ENCODE results near the gene SLC35G3.
A peak's percentile ranks its signal among the peaks of the same experiment; 100 is the strongest.
"Not testable (repeated sequence)": the region's sequence is repeated elsewhere in the genome, so short reads cannot be mapped to it uniquely, and the experiment has no call there.

Gene SLC35G3

GRCh38 chr17:35214192-35214591 is 20.0 kb upstream of the SLC35G3 start:
- Histone ChIP-seq H3K4me1 (ENCODE audit: control insufficient read depth, insufficient read depth, low read length, poor library complexity, severe bottlenecking) (peaks cover 53% of the 10 kb centered on the region), H3K27ac (ENCODE audit: insufficient read depth, low read length, poor library complexity, severe bottlenecking) (peak overlapping the region; percentile 89), H3K4me3 (ENCODE audit: insufficient read depth, low read depth, low read length, poor library complexity, severe bottlenecking) (peak overlapping the region; percentile 27), H3K9me3 (ENCODE audit: control insufficient read depth, low read length) (no peaks in the 10 kb centered on the region), H3K36me3 (ENCODE audit: control insufficient read depth, insufficient read depth, low read length) (no peaks in the 10 kb centered on the region), H3K27me3 (replicated peaks; ENCODE audit: control insufficient read depth, insufficient read depth, low read length, poor library complexity, severe bottlenecking) (no peaks in the 10 kb centered on the region)
- peak; percentile 13 to 46 (median 30) for DNase-seq

- DNase-seq, result no peak
- Histone ChIP-seq H3K27me3 (replicated peaks; ENCODE audit: control insufficient read depth, insufficient read depth, low read length, poor library complexity, severe bottlenecking) (no peaks in the 10 kb centered on the region), H3K36me3 (ENCODE audit: control insufficient read depth, insufficient read depth, low read length) (no peaks in the 10 kb centered on the region), H3K9me3 (ENCODE audit: control insufficient read depth, low read length) (no peaks in the 10 kb centered on the region), H3K27ac (ENCODE audit: insufficient read depth, low read length, poor library complexity, severe bottlenecking) (peak overlapping the region; percentile 68), H3K4me1 (ENCODE audit: control insufficient read depth, insufficient read depth, low read length, poor library complexity, severe bottlenecking) (peaks cover 47% of the 10 kb centered on the region), H3K4me3 (ENCODE audit: insufficient read depth, low read depth, low read length, poor library complexity, severe bottlenecking) (peak overlapping the region; percentile 26)
Observed at GRCh38 chr17:35213412-35213940, 19.3 kb upstream of the SLC35G3 start.

GRCh38 chr17:35212668-35213067 is 18.5 kb upstream of the SLC35G3 start:
- Histone ChIP-seq H3K4me3 (ENCODE audit: insufficient read depth, low read depth, low read length, poor library complexity, severe bottlenecking) (no peak overlapping the region), H3K27me3 (replicated peaks; ENCODE audit: control insufficient read depth, insufficient read depth, low read length, poor library complexity, severe bottlenecking) (no peaks in the 10 kb centered on the region), H3K9me3 (ENCODE audit: control insufficient read depth, low read length) (no peaks in the 10 kb centered on the region), H3K27ac (ENCODE audit: insufficient read depth, low read length, poor library complexity, severe bottlenecking) (peak overlapping the region; percentile 68), H3K4me1 (ENCODE audit: control insufficient read depth, insufficient read depth, low read length, poor library complexity, severe bottlenecking) (peaks cover 47% of the 10 kb centered on the region), H3K36me3 (ENCODE audit: control insufficient read depth, insufficient read depth, low read length) (no peaks in the 10 kb centered on the region)
- DNase-seq, result no peak

GRCh38 chr17:35210741-35211140 is 16.5 kb upstream of the SLC35G3 start:
- H3K4me1 ChIP-seq (ENCODE audit: control insufficient read depth, insufficient read depth, low read length, poor library complexity, severe bottlenecking), result peaks cover 36% of the 10 kb centered on the region
- H3K36me3 ChIP-seq (ENCODE audit: control insufficient read depth, insufficient read depth, low read length), result no peaks in the 10 kb centered on the region
- no peaks in the 10 kb centered on the region for H3K9me3 ChIP-seq (ENCODE audit: control insufficient read depth, low read length)
- no peak for DNase-seq
- H3K27me3 ChIP-seq (replicated peaks; ENCODE audit: control insufficient read depth, insufficient read depth, low read length, poor library complexity, severe bottlenecking), result no peaks in the 10 kb centered on the region
- no peak overlapping the region for H3K27ac ChIP-seq (ENCODE audit: insufficient read depth, low read length, poor library complexity, severe bottlenecking)
- no peak overlapping the region for H3K4me3 ChIP-seq (ENCODE audit: insufficient read depth, low read depth, low read length, poor library complexity, severe bottlenecking)

GRCh38 chr17:35202582-35202981 is 8.4 kb upstream of the SLC35G3 start:
- not testable (repeated sequence) for H3K4me3 ChIP-seq (ENCODE audit: insufficient read depth, low read depth, low read length, poor library complexity, severe bottlenecking); H3K9me3 ChIP-seq (ENCODE audit: control insufficient read depth, low read length); H3K36me3 ChIP-seq (ENCODE audit: control insufficient read depth, insufficient read depth, low read length); H3K27me3 ChIP-seq (replicated peaks; ENCODE audit: control insufficient read depth, insufficient read depth, low read length, poor library complexity, severe bottlenecking); DNase-seq; H3K4me1 ChIP-seq (ENCODE audit: control insufficient read depth, insufficient read depth, low read length, poor library complexity, severe bottlenecking); H3K27ac ChIP-seq (ENCODE audit: insufficient read depth, low read length, poor library complexity, severe bottlenecking)

- not testable (repeated sequence) for H3K9me3 ChIP-seq (ENCODE audit: control insufficient read depth, low read length); H3K4me3 ChIP-seq (ENCODE audit: insufficient read depth, low read depth, low read length, poor library complexity, severe bottlenecking); H3K36me3 ChIP-seq (ENCODE audit: control insufficient read depth, insufficient read depth, low read length); H3K27ac ChIP-seq (ENCODE audit: insufficient read depth, low read length, poor library complexity, severe bottlenecking); DNase-seq; H3K27me3 ChIP-seq (replicated peaks; ENCODE audit: control insufficient read depth, insufficient read depth, low read length, poor library complexity, severe bottlenecking); H3K4me1 ChIP-seq (ENCODE audit: control insufficient read depth, insufficient read depth, low read length, poor library complexity, severe bottlenecking)
Observed at GRCh38 chr17:35195062-35195461, 869 bp upstream of the SLC35G3 start.

- no peak overlapping the region for H3K27ac ChIP-seq (ENCODE audit: insufficient read depth, low read length, poor library complexity, severe bottlenecking)
- no peaks in the 10 kb centered on the region for H3K27me3 ChIP-seq (replicated peaks; ENCODE audit: control insufficient read depth, insufficient read depth, low read length, poor library complexity, severe bottlenecking)
- DNase-seq, result no peak
- peaks cover 3% of the 10 kb centered on the region for H3K4me1 ChIP-seq (ENCODE audit: control insufficient read depth, insufficient read depth, low read length, poor library complexity, severe bottlenecking)
- no peaks in the 10 kb centered on the region for H3K36me3 ChIP-seq (ENCODE audit: control insufficient read depth, insufficient read depth, low read length)
- no peaks in the 10 kb centered on the region for H3K9me3 ChIP-seq (ENCODE audit: control insufficient read depth, low read length)
- H3K4me3 ChIP-seq (ENCODE audit: insufficient read depth, low read depth, low read length, poor library complexity, severe bottlenecking), result no peak overlapping the region
Observed at GRCh38 chr17:35192708-35193107, 1.5 kb downstream of the SLC35G3 start.

GRCh38 chr17:35191001-35191695 is 3.0 kb downstream of the SLC35G3 start:
- Histone ChIP-seq H3K27ac (ENCODE audit: insufficient read depth, low read length, poor library complexity, severe bottlenecking) (no peak overlapping the region), H3K36me3 (ENCODE audit: control insufficient read depth, insufficient read depth, low read length) (no peaks in the 10 kb centered on the region), H3K27me3 (replicated peaks; ENCODE audit: control insufficient read depth, insufficient read depth, low read length, poor library complexity, severe bottlenecking) (no peaks in the 10 kb centered on the region), H3K9me3 (ENCODE audit: control insufficient read depth, low read length) (no peaks in the 10 kb centered on the region), H3K4me1 (ENCODE audit: control insufficient read depth, insufficient read depth, low read length, poor library complexity, severe bottlenecking) (peaks cover 4% of the 10 kb centered on the region), H3K4me3 (ENCODE audit: insufficient read depth, low read depth, low read length, poor library complexity, severe bottlenecking) (no peak overlapping the region)
- DNase-seq, result no peak

GRCh38 chr17:35189291-35189690 is 4.9 kb downstream of the SLC35G3 start:
- H3K9me3 ChIP-seq (ENCODE audit: control insufficient read depth, low read length), result no peaks in the 10 kb centered on the region
- H3K4me3 ChIP-seq (ENCODE audit: insufficient read depth, low read depth, low read length, poor library complexity, severe bottlenecking), result no peak overlapping the region
- H3K4me1 ChIP-seq (ENCODE audit: control insufficient read depth, insufficient read depth, low read length, poor library complexity, severe bottlenecking), result peaks cover 4% of the 10 kb centered on the region
- no peaks in the 10 kb centered on the region for H3K36me3 ChIP-seq (ENCODE audit: control insufficient read depth, insufficient read depth, low read length)
- no peak for DNase-seq
- no peaks in the 10 kb centered on the region for H3K27me3 ChIP-seq (replicated peaks; ENCODE audit: control insufficient read depth, insufficient read depth, low read length, poor library complexity, severe bottlenecking)
- H3K27ac ChIP-seq (ENCODE audit: insufficient read depth, low read length, poor library complexity, severe bottlenecking), result no peak overlapping the region

GRCh38 chr17:35188111-35188510 is 6.1 kb downstream of the SLC35G3 start:
- Histone ChIP-seq H3K27me3 (replicated peaks; ENCODE audit: control insufficient read depth, insufficient read depth, low read length, poor library complexity, severe bottlenecking) (no peaks in the 10 kb centered on the region), H3K4me1 (ENCODE audit: control insufficient read depth, insufficient read depth, low read length, poor library complexity, severe bottlenecking) (peaks cover 4% of the 10 kb centered on the region), H3K4me3 (ENCODE audit: insufficient read depth, low read depth, low read length, poor library complexity, severe bottlenecking) (no peak overlapping the region), H3K27ac (ENCODE audit: insufficient read depth, low read length, poor library complexity, severe bottlenecking) (no peak overlapping the region), H3K36me3 (ENCODE audit: control insufficient read depth, insufficient read depth, low read length) (no peaks in the 10 kb centered on the region), H3K9me3 (ENCODE audit: control insufficient read depth, low read length) (no peaks in the 10 kb centered on the region)
- DNase-seq, result no peak

Data from effector memory CD4-positive, alpha-beta T cell (primary cell).